GM12891 (cell line): ENCODE results near the gene BUD31.

Experiments
- PAX5 ChIP-seq: IDR thresholded peaks from 2 replicates; pipeline ENCODE4 v1.6.1; 2011; ENCODE audit warnings: low read length, moderate library complexity, mild to moderate bottlenecking; ENCODE audit not compliant: insufficient read depth, severe bottlenecking
- POLR2A ChIP-seq: IDR thresholded peaks from 2 replicates; pipeline ENCODE4 v1.6.1; 2011; ENCODE audit warnings: low read depth, low read length, control low read depth
- POLR2AphosphoS5 ChIP-seq: IDR thresholded peaks from 2 replicates; pipeline ENCODE4 v1.6.1; 2011; ENCODE audit warnings: low read depth, low read length, control low read depth
- POU2F2 ChIP-seq: IDR thresholded peaks from 2 replicates; pipeline ENCODE4 v1.6.1; 2011; ENCODE audit warnings: low read depth, mild to moderate bottlenecking, control low read depth, low read length, moderate library complexity
- SPI1 ChIP-seq: IDR thresholded peaks from 2 replicates; pipeline ENCODE4 v1.6.1; 2011; ENCODE audit warnings: low read depth, low read length, control low read depth
- TAF1 ChIP-seq: IDR thresholded peaks from 2 replicates; pipeline ENCODE4 v1.6.1; 2011; ENCODE audit warnings: low read depth, low read length, control low read depth

- TF ChIP-seq POLR2AphosphoS5 (no peak), SPI1 (no peak), POLR2A (no peak), PAX5 (no peak), TAF1 (no peak), POU2F2 (no peak)
Measured at GRCh38 chr7:99383203-99383602, 25.6 kb upstream of the BUD31 start.
